ENCODE results near the gene VWCE. TPM values are rescaled to one million over a fixed set of nuclear protein-coding genes. Genes with fewer than 3 reads are reported as not detected.
A peak's percentile ranks its signal among the peaks of the same experiment; 100 is the strongest.
"Not testable (repeated sequence)": the region's sequence is repeated elsewhere in the genome, so short reads cannot be mapped to it uniquely, and the experiment has no call there.

VWCE gene
- total RNA-seq, 1 donor from 2014 or later, result 3.4 TPM

DNA sequence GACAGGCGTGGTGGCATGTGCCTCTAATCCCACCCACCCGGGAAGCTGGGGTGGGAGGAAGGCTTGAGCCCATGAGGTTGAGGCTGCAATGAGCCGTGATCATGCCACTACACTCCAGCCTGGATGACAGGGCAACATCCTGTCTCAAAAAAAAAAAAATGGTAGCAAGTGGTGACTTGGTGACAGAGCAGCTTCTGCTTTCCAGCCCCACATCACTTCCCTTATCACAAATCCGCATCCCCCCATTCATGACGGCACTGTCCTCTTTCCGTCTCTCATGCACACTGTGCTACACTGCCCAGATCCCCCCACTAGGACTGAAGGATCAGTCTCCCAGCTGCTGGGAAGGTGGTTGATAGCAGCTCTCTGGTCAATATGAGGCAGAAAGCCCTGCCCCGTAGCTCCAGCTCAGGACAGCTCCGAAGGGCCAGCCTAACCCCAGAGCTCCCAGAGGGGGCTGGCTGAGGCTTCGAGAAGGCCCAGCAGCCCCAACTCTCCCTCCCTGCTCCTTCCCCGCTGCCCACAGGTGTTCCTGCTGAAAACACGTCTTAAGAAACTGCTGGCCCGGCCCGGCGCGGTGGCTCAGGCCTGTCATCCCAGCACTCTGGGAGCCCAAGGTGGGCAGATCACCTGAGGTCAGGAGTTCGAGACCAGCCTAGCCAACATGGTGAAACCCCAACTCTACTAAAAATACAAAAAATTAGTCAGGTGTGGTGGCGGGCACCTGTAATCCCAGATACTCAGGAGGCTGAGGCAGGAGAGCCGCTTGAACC, 38.2 kb downstream of the VWCE start:
- no peak for DNase-seq (ENCODE audit: extremely low spot score in 2 of 2)
- no peaks in the 10 kb centered on the region for H3K9me3 ChIP-seq
- H3K36me3 ChIP-seq, result no peaks in the 10 kb centered on the region
- H3K27me3 ChIP-seq, result no peaks in the 10 kb centered on the region
- intact Hi-C loops (cut with DNase I), result no loop called here
- TF ChIP-seq POLR2AphosphoS5 (IDR thresholded peaks at IDR 0.05; ENCODE audit: insufficient read depth in 1 of 2, low read depth in 1 of 2) (no peak), POLR2A (IDR thresholded peaks at IDR 0.05) (no peak)
- TF ChIP-seq, protein P1, sequence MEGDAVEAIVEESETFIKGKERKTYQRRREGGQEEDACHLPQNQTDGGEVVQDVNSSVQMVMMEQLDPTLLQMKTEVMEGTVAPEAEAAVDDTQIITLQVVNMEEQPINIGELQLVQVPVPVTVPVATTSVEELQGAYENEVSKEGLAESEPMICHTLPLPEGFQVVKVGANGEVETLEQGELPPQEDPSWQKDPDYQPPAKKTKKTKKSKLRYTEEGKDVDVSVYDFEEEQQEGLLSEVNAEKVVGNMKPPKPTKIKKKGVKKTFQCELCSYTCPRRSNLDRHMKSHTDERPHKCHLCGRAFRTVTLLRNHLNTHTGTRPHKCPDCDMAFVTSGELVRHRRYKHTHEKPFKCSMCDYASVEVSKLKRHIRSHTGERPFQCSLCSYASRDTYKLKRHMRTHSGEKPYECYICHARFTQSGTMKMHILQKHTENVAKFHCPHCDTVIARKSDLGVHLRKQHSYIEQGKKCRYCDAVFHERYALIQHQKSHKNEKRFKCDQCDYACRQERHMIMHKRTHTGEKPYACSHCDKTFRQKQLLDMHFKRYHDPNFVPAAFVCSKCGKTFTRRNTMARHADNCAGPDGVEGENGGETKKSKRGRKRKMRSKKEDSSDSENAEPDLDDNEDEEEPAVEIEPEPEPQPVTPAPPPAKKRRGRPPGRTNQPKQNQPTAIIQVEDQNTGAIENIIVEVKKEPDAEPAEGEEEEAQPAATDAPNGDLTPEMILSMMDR (IDR thresholded peaks at IDR 0.05), result no peak
- H3K4me3 ChIP-seq, result no peak overlapping the region
- H3K4me1 ChIP-seq, result no peaks in the 10 kb centered on the region
- no peak overlapping the region for H3K27ac ChIP-seq

DNA sequence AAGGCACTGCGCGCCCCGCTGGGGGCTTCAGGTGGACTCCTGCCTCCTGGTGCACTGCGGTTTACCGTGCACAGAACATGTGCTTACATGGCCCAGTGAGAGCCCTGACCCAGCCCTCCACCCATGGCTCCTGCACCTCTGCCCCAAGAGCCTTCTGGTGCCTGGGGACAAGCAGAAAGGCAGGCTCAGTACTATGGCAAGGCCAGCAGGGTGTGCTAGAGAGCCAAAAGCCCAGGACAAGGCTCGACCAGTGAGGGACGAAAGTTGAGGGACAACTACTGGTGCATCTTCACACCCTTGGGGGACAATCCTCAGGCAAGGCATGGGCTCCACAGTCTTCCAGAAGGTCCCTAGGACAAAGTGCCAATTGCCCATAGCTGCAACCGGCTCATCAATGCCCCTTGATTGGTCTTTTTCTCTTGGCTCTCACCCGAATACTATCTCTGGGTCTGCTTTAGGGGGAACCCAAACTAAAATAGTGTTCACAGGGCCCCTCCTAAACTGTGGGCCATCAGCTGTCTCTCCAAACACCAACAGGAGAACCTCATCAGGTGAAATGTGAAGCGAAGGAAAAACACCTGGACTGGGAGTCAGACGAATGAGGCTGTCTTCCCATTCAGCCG, 40.6 kb downstream of the VWCE start:
- Histone ChIP-seq H3K9me3 (no peaks in the 10 kb centered on the region), H3K27ac (no peak overlapping the region), H3K4me1 (no peaks in the 10 kb centered on the region), H3K27me3 (no peaks in the 10 kb centered on the region), H3K36me3 (no peaks in the 10 kb centered on the region), H3K4me3 (no peak overlapping the region)
- DNase-seq (ENCODE audit: extremely low spot score in 2 of 2), result no peak
- TF ChIP-seq, protein P1 (IDR thresholded peaks at IDR 0.05), result peak; percentile 7 to 65 (median 53)
- TF ChIP-seq POLR2A (IDR thresholded peaks at IDR 0.05), result no peak
- intact Hi-C loops (cut with DNase I), result no loop called here

DNA sequence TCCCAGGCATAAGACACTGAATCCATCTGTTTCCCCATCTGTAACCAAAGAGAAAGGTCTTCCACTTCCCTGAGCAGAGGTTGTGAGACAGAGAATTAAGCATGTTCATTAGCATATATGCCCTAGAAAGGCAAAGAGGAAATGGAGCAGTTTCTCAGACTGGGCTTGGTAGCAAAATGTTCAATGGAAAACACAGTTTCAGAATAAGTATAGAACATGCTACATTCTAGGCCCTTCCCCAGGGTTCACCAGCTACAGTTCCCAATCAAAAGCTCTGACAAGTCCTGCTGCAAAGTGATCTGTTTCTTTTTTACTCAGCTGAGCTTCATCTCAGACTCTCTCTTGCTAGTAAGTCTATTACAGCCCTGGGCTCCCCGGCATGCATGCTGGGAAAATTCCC, 42.8 kb downstream of the VWCE start:
- H3K27me3 ChIP-seq; H3K4me3 ChIP-seq; H3K27ac ChIP-seq; intact Hi-C loops (cut with DNase I); H3K9me3 ChIP-seq; DNase-seq (ENCODE audit: extremely low spot score in 2 of 2); H3K4me1 ChIP-seq; H3K36me3 ChIP-seq: not testable (repeated sequence)

DNA sequence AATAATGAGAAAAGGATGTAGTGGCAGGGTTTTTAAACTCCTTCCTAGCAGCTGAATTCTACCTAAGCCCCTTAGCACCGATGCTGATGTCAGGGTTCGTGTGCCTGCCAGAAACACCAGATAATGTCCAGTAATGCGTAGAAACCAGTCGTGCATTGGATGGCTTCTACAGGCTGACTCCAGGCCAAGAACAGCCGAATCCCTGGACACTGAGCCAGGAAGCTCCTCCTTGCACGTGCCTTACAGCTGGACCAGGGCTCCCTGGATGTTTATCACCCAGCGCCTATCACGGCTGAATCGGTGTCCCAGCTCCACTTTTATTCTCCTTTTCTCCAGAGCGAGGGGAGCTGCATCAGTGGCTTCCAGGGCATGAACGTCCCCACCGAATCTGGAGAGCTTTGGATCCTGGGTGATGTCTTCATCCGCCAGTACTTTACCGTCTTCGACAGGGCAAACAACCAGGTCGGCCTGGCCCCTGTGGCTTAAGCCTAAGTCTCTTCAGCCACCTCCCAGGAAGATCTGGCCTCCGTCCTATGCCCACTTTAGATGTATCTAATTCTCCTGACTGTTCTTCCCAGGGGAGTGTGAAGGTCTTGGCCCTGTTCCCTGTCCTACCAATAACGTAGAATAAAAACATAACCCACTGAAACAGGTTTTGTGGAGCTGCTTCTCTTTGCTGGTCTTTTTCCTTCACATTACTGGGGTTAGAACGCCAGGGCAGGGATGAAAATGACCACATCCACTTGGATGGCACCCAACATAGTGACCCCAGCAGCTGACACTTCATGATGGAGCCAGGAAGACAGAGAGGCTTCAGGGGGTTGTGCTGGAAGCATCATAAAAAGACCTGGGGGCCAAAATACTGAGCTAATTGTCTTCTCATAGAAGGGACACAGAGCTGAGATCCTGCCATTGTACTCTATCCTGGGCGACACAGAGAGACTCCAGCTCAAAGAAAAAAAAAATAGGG, 44.0 kb downstream of the VWCE start:
- H3K4me1 ChIP-seq; intact Hi-C loops (cut with DNase I); H3K9me3 ChIP-seq; H3K4me3 ChIP-seq; DNase-seq (ENCODE audit: extremely low spot score in 2 of 2); H3K27ac ChIP-seq; H3K27me3 ChIP-seq; H3K36me3 ChIP-seq: not testable (repeated sequence)

DNA sequence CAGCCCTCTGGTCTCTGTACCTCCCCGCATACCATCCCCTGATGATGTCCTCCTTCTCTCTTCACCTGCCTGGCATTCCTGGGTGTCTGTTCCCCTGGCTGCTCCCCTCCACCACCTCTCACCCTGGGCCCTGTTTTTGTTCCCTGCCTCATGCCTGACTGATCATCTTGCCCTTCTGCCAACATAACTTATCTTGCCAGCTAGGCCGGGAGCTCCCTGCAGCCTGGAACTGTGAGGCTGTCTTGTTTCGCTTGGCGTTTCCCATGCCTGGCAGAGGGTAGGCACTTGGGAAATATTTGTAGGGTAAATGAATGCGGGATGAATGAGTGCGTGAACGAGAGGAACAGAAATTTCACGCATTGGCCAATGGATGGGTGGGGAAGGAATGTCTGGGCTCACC, 45.9 kb downstream of the VWCE start:
- H3K27me3 ChIP-seq; intact Hi-C loops (cut with DNase I); H3K36me3 ChIP-seq; H3K9me3 ChIP-seq; H3K4me1 ChIP-seq; DNase-seq (ENCODE audit: extremely low spot score in 2 of 2); H3K4me3 ChIP-seq; H3K27ac ChIP-seq: not testable (repeated sequence)

DNA sequence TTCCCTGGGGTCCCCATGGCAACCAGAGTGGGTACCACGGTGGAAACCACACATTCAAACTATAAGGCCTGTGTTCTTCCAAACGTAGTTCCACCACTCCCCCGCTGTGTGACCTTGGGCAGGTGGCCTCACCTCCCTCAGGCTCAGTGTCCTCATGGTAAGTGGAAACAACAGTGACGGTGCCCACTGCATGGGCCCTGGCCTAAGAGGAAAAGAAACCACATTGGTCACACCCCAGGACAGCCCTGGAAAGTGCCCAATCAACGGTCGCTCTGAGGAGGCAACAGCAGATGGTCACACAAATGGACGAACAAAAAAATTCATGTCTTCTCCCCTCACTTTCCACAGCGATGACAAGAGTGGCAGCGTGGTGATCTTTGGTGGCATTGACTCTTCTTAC, 47.0 kb downstream of the VWCE start:
- H3K27me3 ChIP-seq; H3K9me3 ChIP-seq; intact Hi-C loops (cut with DNase I); H3K4me3 ChIP-seq; DNase-seq (ENCODE audit: extremely low spot score in 2 of 2); H3K27ac ChIP-seq; H3K4me1 ChIP-seq; H3K36me3 ChIP-seq: not testable (repeated sequence)

DNA sequence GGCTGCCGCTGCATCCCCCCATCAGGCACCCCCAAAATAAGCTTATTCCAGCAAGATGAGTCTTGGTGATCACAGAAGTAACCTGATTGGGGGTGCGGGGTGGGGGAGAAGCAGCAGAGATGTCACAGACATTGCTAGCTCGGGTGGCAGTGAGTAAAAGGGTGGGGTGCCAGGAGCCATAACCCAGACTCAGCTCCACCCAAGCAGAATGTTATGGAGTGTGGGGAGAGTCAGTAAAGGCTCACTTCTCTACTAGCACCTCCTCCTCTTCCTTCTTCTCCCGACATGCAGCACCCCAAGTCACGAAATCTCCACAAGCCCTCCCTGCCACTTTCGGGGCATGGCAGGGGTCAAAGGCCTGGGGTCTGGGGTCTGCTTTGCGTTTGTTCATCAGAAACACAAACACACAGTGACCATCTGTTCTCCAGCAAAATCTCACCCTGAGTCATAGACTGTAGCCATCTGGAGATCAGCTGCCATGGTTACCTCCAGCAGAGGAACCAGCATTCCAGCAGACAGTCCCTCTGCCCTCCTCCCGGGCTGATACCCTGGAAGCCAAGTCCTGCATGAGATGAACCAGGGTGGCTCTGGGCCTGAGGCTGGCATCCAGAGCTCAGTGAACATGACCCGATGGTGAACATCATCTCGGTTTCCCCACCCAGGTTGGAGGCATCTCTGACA, 49.7 kb downstream of the VWCE start:
- H3K4me1 ChIP-seq; intact Hi-C loops (cut with DNase I); DNase-seq (ENCODE audit: extremely low spot score in 2 of 2); H3K9me3 ChIP-seq; H3K4me3 ChIP-seq; H3K27me3 ChIP-seq; H3K27ac ChIP-seq; H3K36me3 ChIP-seq: not testable (repeated sequence)

DNA sequence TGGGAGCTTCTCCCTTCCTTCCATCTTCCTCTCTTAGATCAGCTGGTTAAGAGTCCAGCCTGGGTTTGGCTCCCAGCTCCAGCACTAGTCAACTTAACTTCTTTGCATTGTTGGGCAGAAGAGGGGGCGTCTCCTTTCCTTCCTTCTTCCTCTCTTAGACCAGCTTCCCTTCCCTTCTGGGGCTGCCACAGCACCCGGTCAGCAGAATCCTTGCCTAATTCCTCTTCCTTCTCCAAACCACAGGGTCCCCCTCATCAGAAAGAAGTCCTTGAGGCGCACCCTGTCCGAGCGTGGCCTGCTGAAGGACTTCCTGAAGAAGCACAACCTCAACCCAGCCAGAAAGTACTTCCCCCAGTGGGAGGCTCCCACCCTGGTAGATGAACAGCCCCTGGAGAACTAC, 53.6 kb downstream of the VWCE start:
- DNase-seq (ENCODE audit: extremely low spot score in 2 of 2); H3K36me3 ChIP-seq; H3K4me3 ChIP-seq; H3K9me3 ChIP-seq; intact Hi-C loops (cut with DNase I); H3K27ac ChIP-seq; H3K4me1 ChIP-seq; H3K27me3 ChIP-seq: not testable (repeated sequence)

DNA sequence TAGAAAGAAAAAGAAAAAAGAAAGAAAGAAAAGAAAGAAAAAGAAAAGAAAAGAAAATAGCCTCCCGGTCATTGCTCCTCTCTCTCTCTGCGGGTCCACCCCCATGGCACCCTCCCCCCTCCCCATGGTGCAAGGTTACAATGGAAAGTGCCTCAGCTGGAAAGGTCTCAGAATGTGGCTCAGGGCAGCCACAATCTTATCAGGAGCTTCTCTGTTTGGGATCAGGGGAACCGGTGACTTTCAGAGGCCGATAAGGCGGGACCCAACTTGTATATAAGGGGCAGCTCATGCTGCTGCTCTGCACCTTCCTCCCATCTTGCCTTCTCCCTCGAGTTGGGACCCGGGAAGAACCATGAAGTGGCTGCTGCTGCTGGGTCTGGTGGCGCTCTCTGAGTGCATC, 54.2 kb downstream of the VWCE start, which contains the start of gene PGA5:
TSS of gene PGA5 (plus strand) at position 301 of the 400 bp plus-strand sequence. CDS start at position 353, 52 bp downstream.
- H3K4me3 ChIP-seq; H3K9me3 ChIP-seq; H3K27ac ChIP-seq; intact Hi-C loops (cut with DNase I); H3K36me3 ChIP-seq; DNase-seq (ENCODE audit: extremely low spot score in 2 of 2); H3K27me3 ChIP-seq; H3K4me1 ChIP-seq: not testable (repeated sequence)

DNA sequence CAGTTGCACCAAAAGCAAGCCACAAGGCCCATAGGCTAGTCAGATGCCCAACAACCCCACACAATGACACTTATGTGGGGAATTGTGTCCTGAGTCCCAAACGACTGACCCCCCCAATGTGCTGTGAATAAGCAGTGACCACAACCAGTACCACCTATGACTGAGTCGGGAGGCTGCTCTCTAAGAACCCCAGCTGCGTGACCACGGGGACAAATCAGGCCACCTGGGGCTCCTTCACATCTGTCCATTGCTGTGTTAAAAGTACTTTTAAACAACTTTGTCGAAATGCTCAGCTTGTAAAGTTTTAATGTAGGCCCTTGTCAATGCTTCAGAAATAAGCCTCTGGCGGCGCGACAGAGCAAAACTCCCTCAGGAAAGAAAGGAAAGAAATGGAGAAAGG, 54.8 kb downstream of the VWCE start:
- H3K9me3 ChIP-seq; intact Hi-C loops (cut with DNase I); H3K36me3 ChIP-seq; H3K4me3 ChIP-seq; H3K27me3 ChIP-seq; DNase-seq (ENCODE audit: extremely low spot score in 2 of 2); H3K27ac ChIP-seq; H3K4me1 ChIP-seq: not testable (repeated sequence)

All from vagina (tissue), 2 donors.